AG08395 (cell line): Measurements from ENCODE around the gene VPS13C.
A peak's percentile ranks its signal among the peaks of the same experiment; 100 is the strongest.

ENCODE experiments used
- DNase-seq: peaks from one replicate; pipeline ENCODE4 v3.0.0; 2012; ENCODE audit warnings: mixed read lengths, low spot score

The VPS13C gene

GRCh38 chr15:61938249-61938648, 122.0 kb downstream of the VPS13C start:
- DNase-seq, result no peak

- DNase-seq, result no peak
These were observed 123.6 kb downstream of the VPS13C start for GRCh38 chr15:61936528-61937195.

GRCh38 chr15:61935493-61935892, 124.8 kb downstream of the VPS13C start:
- DNase-seq, result no peak

- DNase-seq, result no peak
These were observed 130.8 kb downstream of the VPS13C start for GRCh38 chr15:61929452-61929851.

GRCh38 chr15:61923173-61923572, 137.1 kb downstream of the VPS13C start:
- no peak for DNase-seq

GRCh38 chr15:61921093-61921492, 139.2 kb downstream of the VPS13C start:
- DNase-seq, result no peak

GRCh38 chr15:61917457-61917856, 142.8 kb downstream of the VPS13C start:
- no peak for DNase-seq

- DNase-seq, result peak; percentile 65
These were observed 144.1 kb downstream of the VPS13C start for GRCh38 chr15:61916104-61916503.

- peak; percentile 45 for DNase-seq
These were observed 144.6 kb downstream of the VPS13C start for GRCh38 chr15:61915640-61916039.

GRCh38 chr15:61910839-61911369, 149.3 kb downstream of the VPS13C start:
- DNase-seq, result no peak

GRCh38 chr15:61908241-61908640, 152.0 kb downstream of the VPS13C start:
- no peak for DNase-seq

- no peak for DNase-seq
These were observed 152.5 kb downstream of the VPS13C start for GRCh38 chr15:61907753-61908086.

GRCh38 chr15:61906961-61907752, 153.1 kb downstream of the VPS13C start:
- no peak for DNase-seq

- DNase-seq, result no peak
These were observed 167.1 kb downstream of the VPS13C start for GRCh38 chr15:61893146-61893545.

GRCh38 chr15:61892140-61892539, 168.1 kb downstream of the VPS13C start:
- DNase-seq, result no peak

- DNase-seq, result no peak
These were observed 170.1 kb downstream of the VPS13C start for GRCh38 chr15:61890106-61890505.

GRCh38 chr15:61889706-61890105, 170.5 kb downstream of the VPS13C start:
- DNase-seq, result no peak

GRCh38 chr15:61888074-61888780, 172.0 kb downstream of the VPS13C start:
- no peak for DNase-seq

GRCh38 chr15:61880084-61880483, 180.2 kb downstream of the VPS13C start:
- no peak for DNase-seq

GRCh38 chr15:61879219-61879618, 181.0 kb downstream of the VPS13C start:
- DNase-seq, result no peak

- peak; percentile 41 for DNase-seq
These were observed 188.2 kb downstream of the VPS13C start for GRCh38 chr15:61871926-61872522.

GRCh38 chr15:61869656-61870055, 190.6 kb downstream of the VPS13C start:
- DNase-seq, result no peak
